Measurements from ENCODE around the gene ZDHHC23. TPM values are rescaled to one million over a fixed set of nuclear protein-coding genes. Genes with fewer than 3 reads are reported as not detected.

The ZDHHC23 gene
- 10 to 100 TPM; 47.7 to 48.3 TPM for total RNA-seq
- long read RNA-seq, partial matches to known transcripts = 6 of 23 reads
- long read RNA-seq, other reads (novel, unspliced or antisense) = 16 of 23 reads

- DNase-seq (peak; percentile 87 to 88), ATAC-seq (peak; percentile 88)
- intact Hi-C loops (cut with DNase I, micrococcal nuclease) = no loop called here
Observed at GRCh38 chr3:113947372-113948014, at the start of gene ZDHHC23. Gene ZDHHC23, plus strand, starts transcription at chr3:113948013. Its CDS starts 790 bp downstream, at chr3:113948803.

GRCh38 chr3:113898892-113899291, 48.9 kb upstream of the ZDHHC23 start:
- intact Hi-C loops (cut with DNase I, micrococcal nuclease) = no loop called here
- ATAC-seq (no peak), DNase-seq (no peak)

GRCh38 chr3:113906568-113907140, 41.2 kb upstream of the ZDHHC23 start:
- DNase-seq (no peak), ATAC-seq (peak; percentile 97)
- intact Hi-C loops (cut with DNase I, micrococcal nuclease) = no loop called here

- intact Hi-C loops (cut with DNase I, micrococcal nuclease) = no loop called here
- ATAC-seq (no peak), DNase-seq (no peak)
Observed at GRCh38 chr3:113908133-113908532, 39.7 kb upstream of the ZDHHC23 start.

- intact Hi-C loops (cut with DNase I, micrococcal nuclease) = no loop called here
- no peak for DNase-seq
- no peak for ATAC-seq
Observed at GRCh38 chr3:113910966-113911365, 36.8 kb upstream of the ZDHHC23 start.

- DNase-seq (peak in 1 of 2 donors; percentile 28), ATAC-seq (peak; percentile 99)
- intact Hi-C loops (cut with DNase I, micrococcal nuclease) = no loop called here
Observed at GRCh38 chr3:113912552-113913236, 35.1 kb upstream of the ZDHHC23 start.

GRCh38 chr3:113914646-113915045, 33.2 kb upstream of the ZDHHC23 start:
- DNase-seq (no peak), ATAC-seq (no peak)
- intact Hi-C loops (cut with DNase I, micrococcal nuclease) = no loop called here

GRCh38 chr3:113927556-113927955, 20.3 kb upstream of the ZDHHC23 start:
- intact Hi-C loops (cut with DNase I, micrococcal nuclease) = no loop called here
- no peak for ATAC-seq
- DNase-seq = no peak

- no peak for ATAC-seq
- intact Hi-C loops (cut with DNase I, micrococcal nuclease) = no loop called here
- no peak for DNase-seq
Observed at GRCh38 chr3:113946831-113947230, 982 bp upstream of the ZDHHC23 start.

GRCh38 chr3:113948015-113948917, 453 bp downstream of the ZDHHC23 start:
- ATAC-seq (peak; percentile 68), DNase-seq (peak; percentile 66 to 69)
- intact Hi-C loops (cut with DNase I, micrococcal nuclease) = no loop called here

GRCh38 chr3:113952921-113953320, 5.1 kb downstream of the ZDHHC23 start:
- DNase-seq (no peak), ATAC-seq (no peak)
- intact Hi-C loops (cut with DNase I, micrococcal nuclease) = no loop called here

GRCh38 chr3:113953677-113954076, 5.9 kb downstream of the ZDHHC23 start:
- DNase-seq (no peak), ATAC-seq (no peak)
- intact Hi-C loops (cut with DNase I, micrococcal nuclease) = no loop called here

GRCh38 chr3:113954091-113954685, 6.4 kb downstream of the ZDHHC23 start:
- intact Hi-C loops (cut with DNase I, micrococcal nuclease) = no loop called here
- no peak for ATAC-seq
- no peak for DNase-seq

- no peak for ATAC-seq
- intact Hi-C loops (cut with DNase I, micrococcal nuclease) = no loop called here
- DNase-seq = no peak
Observed at GRCh38 chr3:113963879-113964278, 16.1 kb downstream of the ZDHHC23 start.

GRCh38 chr3:113966172-113966571, 18.4 kb downstream of the ZDHHC23 start:
- no peak for ATAC-seq
- intact Hi-C loops (cut with DNase I, micrococcal nuclease) = no loop called here

GRCh38 chr3:113968986-113969385, 21.2 kb downstream of the ZDHHC23 start:
- intact Hi-C loops (cut with DNase I, micrococcal nuclease) = no loop called here
- DNase-seq = no peak
- ATAC-seq = no peak

More at GRCh38 chr3:113966172-113966571, 18.4 kb downstream of the ZDHHC23 start:
- DNase-seq = no peak

- intact Hi-C loops (cut with DNase I, micrococcal nuclease) = no loop called here
- DNase-seq (no peak), ATAC-seq (no peak)
Observed at GRCh38 chr3:113977822-113978221, 30.0 kb downstream of the ZDHHC23 start.

GRCh38 chr3:113979916-113980315, 32.1 kb downstream of the ZDHHC23 start:
- intact Hi-C loops (cut with DNase I, micrococcal nuclease) = no loop called here
- no peak for DNase-seq
- no peak for ATAC-seq

GRCh38 chr3:113981803-113982202, 34.0 kb downstream of the ZDHHC23 start:
- ATAC-seq = no peak
- intact Hi-C loops (cut with DNase I, micrococcal nuclease) = no loop called here
- no peak for DNase-seq

All from left colon (tissue), 2 donors.